Cerebellar cortex (tissue), 1 donor: ENCODE results near the gene CPAMD8.

Experiments
- DNase-seq: peaks from one replicate; pipeline ENCODE4 v3.0.0-alpha.2; 2015; ENCODE audit warnings: low spot score

CPAMD8 gene

DNA sequence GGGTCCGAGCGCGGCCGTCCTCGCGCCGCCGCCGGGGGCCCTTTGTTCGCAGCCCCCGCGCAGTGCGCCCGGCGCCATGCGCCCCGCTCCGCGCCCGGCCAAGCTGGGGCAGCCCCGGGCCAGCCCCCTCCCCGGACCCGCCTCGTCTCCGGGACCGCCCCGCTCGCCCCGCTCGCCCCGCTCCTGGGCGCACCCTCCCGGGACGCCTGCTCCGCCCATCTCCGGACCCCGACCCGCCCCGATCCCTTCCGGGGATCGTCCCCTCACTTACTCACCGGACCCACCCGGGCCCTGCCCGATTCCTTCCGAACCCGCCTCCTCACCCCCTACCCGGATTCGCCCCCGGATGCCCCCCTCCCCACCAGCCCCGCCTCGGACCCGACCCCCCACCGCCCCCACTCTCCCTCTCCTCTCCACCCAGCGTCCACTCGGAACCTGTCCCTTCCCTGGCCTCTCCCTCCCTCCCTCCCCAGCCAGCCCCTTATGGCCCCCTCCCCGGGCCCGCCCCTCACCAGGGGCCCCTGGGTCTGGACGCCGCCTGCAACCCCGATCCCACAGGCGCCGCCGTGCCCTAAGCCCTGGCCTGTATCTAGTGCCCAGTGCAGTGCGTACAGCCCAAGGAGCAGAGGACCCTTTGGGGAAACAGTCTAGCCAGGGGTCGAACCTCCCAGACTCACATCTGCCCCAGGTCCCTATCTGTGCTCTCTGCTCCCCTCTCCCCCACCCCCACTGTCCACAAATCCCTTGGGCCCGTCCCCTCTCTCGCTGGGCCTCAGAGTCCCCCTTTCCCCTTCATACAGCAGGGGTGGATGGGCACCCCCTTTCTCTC is at the start of gene CPAMD8:
Gene CPAMD8 (minus strand): TSS at position 105 of the 829 bp plus-strand sequence. CDS start 168 bp downstream, outside the sequence.
- no peak for DNase-seq

GRCh38 chr19:17075864-17076542 is 49.4 kb upstream of the CPAMD8 start:
- DNase-seq, result peak; percentile 21

DNA sequence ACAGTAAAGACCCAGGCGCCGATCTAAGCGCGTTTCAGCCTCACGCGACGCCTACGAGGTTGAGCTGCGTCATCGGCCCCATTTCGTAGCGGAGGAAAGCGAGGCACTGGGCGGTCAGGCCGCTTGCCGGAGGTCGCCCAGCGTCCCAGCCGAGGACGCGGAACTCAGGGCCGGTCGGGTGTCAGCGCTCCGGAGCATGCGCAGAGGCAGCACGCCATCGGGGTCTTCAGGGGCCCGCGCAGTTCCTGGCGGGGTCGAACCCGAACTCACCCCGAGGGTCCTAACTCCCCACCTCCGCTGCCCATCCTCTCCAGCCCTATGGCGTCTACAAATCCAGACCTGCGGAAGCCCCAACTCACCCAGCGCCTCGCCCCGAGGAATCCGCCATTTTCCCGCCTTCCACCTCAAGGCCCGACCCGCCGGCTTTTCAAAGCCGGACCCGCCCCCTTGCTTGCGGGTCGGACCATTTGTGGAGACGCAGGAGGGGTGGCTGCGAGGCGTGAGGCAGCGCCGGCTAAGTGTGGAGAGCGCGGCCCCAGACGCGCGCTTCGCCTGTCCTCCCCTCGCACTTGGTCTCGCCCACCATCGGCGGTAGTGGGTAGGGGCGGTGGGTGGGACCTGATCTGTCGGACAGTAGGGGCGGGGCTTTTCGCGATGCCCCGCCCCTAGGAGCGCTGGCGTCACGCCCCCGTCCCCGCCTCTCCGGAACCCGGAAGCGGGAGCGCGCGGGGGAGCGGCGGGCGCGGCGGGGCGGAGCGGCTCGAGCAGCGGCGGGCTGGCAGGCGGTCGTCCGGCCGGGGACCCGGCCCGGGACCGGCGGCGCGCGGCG is 48.6 kb upstream of the CPAMD8 start, which contains the start of the genes HAUS8 and MYO9B:
Gene HAUS8 (minus strand): TSS at position 418 of the 829 bp plus-strand sequence. CDS start 30 bp downstream, at position 388.
Gene MYO9B (plus strand): TSS at position 743 of the 829 bp plus-strand sequence. CDS start 25,941 bp downstream, outside the sequence.
- peak; percentile 99 for DNase-seq

DNA sequence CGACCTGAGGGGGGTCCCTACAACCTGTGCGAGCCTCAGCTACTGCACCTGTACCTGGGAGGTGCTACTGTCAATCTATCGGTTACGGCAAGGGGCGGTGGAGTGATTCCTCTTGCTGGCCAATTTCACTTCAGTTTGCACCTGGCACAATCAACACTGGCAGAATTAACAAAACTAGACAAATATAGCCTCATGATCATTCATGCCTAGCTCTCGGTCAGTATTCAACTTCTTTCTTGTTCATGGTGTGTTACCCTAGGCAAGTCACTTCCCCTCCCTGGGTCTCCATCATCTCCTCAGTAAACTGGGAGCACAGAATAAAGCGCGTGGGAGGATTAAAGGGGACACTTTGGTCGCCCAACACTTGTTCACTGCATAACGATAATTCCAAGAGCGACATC is 48.0 kb upstream of the CPAMD8 start:
- no peak for DNase-seq

- DNase-seq, result no peak
Observed at GRCh38 chr19:17073869-17074633, 47.4 kb upstream of the CPAMD8 start.

- no peak for DNase-seq
Observed at GRCh38 chr19:17070912-17071311, 44.3 kb upstream of the CPAMD8 start.

DNA sequence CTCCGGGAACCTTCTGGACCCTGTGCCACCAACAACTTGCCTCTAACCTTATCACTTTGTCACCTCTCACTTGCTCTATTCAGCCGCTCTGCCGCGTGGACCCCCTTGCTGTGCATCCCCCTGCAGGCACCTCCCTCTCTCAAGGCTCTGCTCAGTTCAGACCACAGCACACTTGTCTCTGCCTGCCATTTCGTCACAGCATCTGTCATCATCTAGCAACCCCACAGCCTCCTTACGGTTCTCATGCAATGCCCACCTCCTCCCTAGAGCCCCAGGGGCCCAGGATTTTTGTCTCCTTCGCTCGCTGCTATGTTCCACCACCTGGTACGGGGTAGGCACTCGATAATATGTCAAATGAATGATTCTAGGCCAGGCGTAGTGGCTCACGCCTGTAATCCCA is 43.8 kb upstream of the CPAMD8 start:
- no peak for DNase-seq

DNA sequence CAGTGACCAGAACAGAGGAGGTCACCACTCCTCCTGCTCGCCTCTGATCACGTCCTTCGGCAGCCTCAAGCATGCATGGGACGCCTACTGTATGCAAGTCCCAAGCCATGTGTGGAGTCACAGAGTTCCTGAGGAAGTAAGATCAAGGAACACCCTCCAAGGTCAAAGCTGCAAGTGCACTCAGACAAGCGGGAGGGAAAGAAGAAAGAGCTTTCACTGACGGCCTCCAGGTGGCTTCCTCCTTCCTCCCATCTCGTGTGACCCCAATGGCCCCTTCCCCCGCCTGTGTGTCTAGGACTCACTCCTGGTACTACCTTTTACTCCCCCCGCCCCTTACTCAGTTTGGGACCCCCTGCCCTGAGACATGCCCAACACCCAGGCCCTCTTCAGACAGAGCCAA is 42.6 kb upstream of the CPAMD8 start:
- no peak for DNase-seq

DNA sequence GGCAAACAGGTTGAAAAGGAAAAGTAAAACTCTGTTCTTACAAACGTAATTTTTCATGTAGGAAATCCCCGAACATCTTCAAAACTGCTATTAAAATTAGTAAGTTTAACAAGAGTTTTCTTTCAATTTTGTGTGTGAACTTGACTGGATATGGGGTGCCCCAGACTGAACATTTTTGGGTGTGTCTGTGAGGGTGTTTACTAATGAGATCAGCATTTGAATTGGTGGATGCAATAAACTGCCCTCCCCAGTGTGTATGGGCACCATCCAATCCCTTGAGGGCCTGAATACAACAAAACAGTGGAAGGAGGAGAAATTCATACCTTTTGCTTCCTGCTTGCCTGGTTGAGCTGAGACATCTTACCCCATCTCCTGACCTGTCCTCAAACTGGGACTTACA is 36.8 kb upstream of the CPAMD8 start:
- no peak for DNase-seq

- no peak for DNase-seq
Observed at GRCh38 chr19:17061691-17062090, 35.1 kb upstream of the CPAMD8 start.

- no peak for DNase-seq
Observed at GRCh38 chr19:17061205-17061604, 34.6 kb upstream of the CPAMD8 start.

- DNase-seq, result no peak
Observed at GRCh38 chr19:17060802-17061201, 34.2 kb upstream of the CPAMD8 start.

GRCh38 chr19:17058236-17058635 is 31.6 kb upstream of the CPAMD8 start:
- no peak for DNase-seq

GRCh38 chr19:17055636-17056035 is 29.0 kb upstream of the CPAMD8 start:
- no peak for DNase-seq

- no peak for DNase-seq
Observed at GRCh38 chr19:17054746-17055145, 28.1 kb upstream of the CPAMD8 start.

DNA sequence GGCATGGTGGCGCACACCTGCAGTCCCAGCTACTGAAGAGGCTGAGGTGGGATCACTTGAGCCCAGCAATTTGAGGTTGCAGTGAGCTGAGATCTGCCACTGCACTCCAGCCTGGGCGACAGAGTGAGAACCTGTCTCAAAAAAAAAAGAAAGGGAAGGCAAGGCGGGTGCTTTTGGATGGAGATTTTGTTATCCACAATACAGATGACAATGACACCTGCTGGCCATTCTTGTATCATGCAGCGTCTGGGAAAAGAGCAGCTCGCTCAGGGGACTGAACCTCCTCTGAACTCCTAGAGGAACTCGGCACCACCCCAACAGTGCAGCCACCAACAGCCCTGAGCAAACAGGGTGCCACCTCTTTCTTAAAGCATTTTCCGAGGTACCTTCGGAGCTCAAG is 25.8 kb upstream of the CPAMD8 start:
- DNase-seq, result peak; percentile 67

DNA sequence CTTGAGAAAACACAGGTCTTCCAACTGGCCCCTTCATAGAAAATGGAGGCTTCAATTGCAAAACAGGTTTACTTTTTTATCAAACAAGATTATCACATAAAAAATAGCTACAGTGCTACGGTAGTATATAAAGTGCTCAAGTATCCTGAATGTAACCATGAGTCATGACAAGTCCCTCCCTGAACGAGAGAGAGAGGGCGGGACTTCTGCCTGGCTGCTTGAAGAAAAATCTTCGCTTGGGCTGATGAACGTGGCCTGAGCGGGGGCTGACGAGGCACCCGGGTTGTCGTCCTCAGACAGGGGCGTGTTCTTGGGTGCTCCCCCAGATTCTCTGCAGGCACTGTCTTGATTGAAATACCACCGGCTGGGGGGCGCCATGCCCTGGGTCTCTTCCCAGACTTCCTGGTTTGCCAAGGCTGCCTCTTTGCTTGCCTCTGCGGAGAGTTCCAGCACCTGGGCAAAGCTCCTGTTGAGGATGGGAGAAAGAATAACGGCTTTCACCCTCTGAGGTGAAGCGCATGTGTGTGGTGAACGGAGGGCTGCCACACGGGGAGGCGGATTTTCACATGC is 23.2 kb upstream of the CPAMD8 start:
- no peak for DNase-seq

GRCh38 chr19:17048885-17049453 is 22.4 kb upstream of the CPAMD8 start:
- DNase-seq, result no peak

DNA sequence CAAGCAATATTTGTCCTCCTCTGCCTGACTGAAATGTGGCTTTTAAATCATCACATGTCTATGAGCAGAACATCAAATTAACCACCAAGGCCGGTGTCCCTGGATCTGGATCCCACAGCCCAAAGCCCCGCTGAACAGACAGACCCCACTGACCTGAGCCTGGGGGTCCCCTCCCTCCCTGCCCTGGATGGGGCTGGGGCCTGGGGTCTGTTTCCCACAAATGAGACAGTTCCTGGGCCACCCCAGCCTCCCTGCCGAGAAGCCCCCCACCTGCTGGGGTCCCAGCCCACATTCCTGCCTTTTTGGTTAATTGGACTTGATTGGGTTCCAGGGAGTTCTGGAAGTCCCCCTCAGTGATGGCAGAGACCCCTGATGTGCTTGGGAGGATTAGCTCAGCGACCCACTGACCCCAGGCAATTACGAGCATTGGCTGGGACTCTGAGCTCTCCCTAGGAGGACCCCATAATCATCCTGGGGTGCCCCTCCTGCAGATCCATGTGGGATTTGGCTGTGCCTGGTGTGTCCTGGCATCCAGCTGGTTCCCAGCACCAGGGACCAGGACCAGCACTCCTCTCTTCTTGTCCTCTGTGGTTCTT is 19.4 kb upstream of the CPAMD8 start:
- no peak for DNase-seq

DNA sequence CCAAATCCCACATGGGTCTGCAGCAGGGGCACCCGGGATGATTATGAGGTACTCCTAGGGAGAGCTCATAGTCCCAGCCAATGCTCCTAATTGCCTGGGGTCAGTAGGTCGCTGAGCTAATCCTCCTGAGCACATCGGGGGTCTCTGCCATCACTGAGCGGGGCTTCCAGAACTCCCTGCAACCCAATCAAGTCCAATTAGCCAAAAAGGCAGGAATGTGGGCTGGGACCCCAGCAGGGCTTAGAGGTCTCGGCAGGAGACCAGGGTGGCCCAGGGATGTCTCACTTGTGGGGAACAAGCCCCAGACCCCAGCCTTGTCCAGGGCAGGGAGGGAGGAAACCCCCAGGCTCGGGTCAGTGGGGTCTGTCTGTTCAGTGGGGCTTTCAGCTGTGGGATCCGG is 17.1 kb upstream of the CPAMD8 start:
- DNase-seq, result no peak
